Skeletal muscle tissue (tissue), 4 donors: Measurements from ENCODE around the gene RTN4RL1. TPM values are rescaled to one million over a fixed set of nuclear protein-coding genes. Genes with fewer than 3 reads are reported as not detected.

ENCODE experiments used
- H3K27ac ChIP-seq: one replicate; pipeline ENCODE4 v1.7.0; 2013; ENCODE audit warnings: mild to moderate bottlenecking, low read depth, low read length, inconsistent platforms
- H3K27me3 ChIP-seq, 3 donors: one replicate each; pipeline ENCODE4 v1.7.0; 2013; ENCODE audit warnings: low read length in 3 of 3; ENCODE audit not compliant: control insufficient read depth in 3 of 3, insufficient read depth in 3 of 3
- H3K36me3 ChIP-seq, 3 donors: one replicate each; pipeline ENCODE4 v1.7.0; 2013; ENCODE audit warnings: low read length in 3 of 3; ENCODE audit not compliant: control insufficient read depth in 3 of 3, insufficient read depth in 3 of 3
- H3K4me1 ChIP-seq, 3 donors: one replicate each; pipeline ENCODE4 v1.7.0; 2013; ENCODE audit warnings: low read length in 3 of 3, mild to moderate bottlenecking in 3 of 3; ENCODE audit not compliant: control insufficient read depth in 3 of 3, insufficient read depth in 3 of 3
- H3K4me3 ChIP-seq, 3 donors: one replicate each; pipeline ENCODE4 v1.7.0; 2013; ENCODE audit warnings: low read length in 3 of 3
- H3K9ac ChIP-seq, 3 donors: one replicate each; pipeline ENCODE4 v1.7.0; 2013; ENCODE audit warnings: low read length in 3 of 3, mild to moderate bottlenecking in 3 of 3, moderate library complexity in 2 of 3, low read depth in 1 of 3
- H3K9me3 ChIP-seq, 3 donors: one replicate each; pipeline ENCODE4 v1.7.0; 2013; ENCODE audit warnings: low read length in 3 of 3; ENCODE audit not compliant: control insufficient read depth in 3 of 3
- total RNA-seq: library from RNA; depleted of rRNA; stranded (reverse); fragments of >200 nt; gene quantifications from one replicate; pipeline ENCODE4 v1.2.3, GENCODE V29; 2014
- donor health status: Osteomylitis.

Gene RTN4RL1
- total RNA-seq, 1 donor from 2014 or later = 1.0 TPM

GRCh38 chr17:1975573-1975972 lies 49.6 kb downstream of the RTN4RL1 start:
- Histone ChIP-seq H3K9me3 (no peaks in the 10 kb centered on the region), H3K9ac (no peak overlapping the region), H3K36me3 (no peaks in the 10 kb centered on the region), H3K4me1 (peaks cover 7 to 17% (median 9%) of the 10 kb centered on the region in 3 donors), H3K27ac (no peak overlapping the region), H3K27me3 (peaks cover 10 to 29% (median 24%) of the 10 kb centered on the region in 3 donors), H3K4me3 (no peak overlapping the region)

- peak overlapping the region in 1 of 3 donors; percentile 41 for H3K4me3 ChIP-seq
- H3K4me1 ChIP-seq = peaks cover 13 to 22% (median 16%) of the 10 kb centered on the region in 3 donors
- no peak overlapping the region for H3K27ac ChIP-seq
- H3K27me3 ChIP-seq = peaks cover 5 to 24% (median 19%) of the 10 kb centered on the region in 3 donors
- no peak overlapping the region for H3K9ac ChIP-seq
- H3K9me3 ChIP-seq = no peaks in the 10 kb centered on the region
- no peaks in the 10 kb centered on the region for H3K36me3 ChIP-seq
Measured at GRCh38 chr17:1972487-1973160, 52.5 kb downstream of the RTN4RL1 start.

GRCh38 chr17:1970843-1971384 lies 54.2 kb downstream of the RTN4RL1 start:
- Histone ChIP-seq H3K4me1 (peaks cover 13 to 22% (median 18%) of the 10 kb centered on the region in 3 donors), H3K27ac (no peak overlapping the region), H3K27me3 (peaks cover 5 to 15% (median 6%) of the 10 kb centered on the region in 3 donors), H3K36me3 (no peaks in the 10 kb centered on the region), H3K9ac (no peak overlapping the region), H3K4me3 (no peak overlapping the region), H3K9me3 (no peaks in the 10 kb centered on the region)

GRCh38 chr17:1969712-1970111 lies 55.4 kb downstream of the RTN4RL1 start:
- Histone ChIP-seq H3K36me3 (no peaks in the 10 kb centered on the region), H3K9ac (no peak overlapping the region), H3K27me3 (peaks cover 2 to 15% (median 4%) of the 10 kb centered on the region in 3 donors)

GRCh38 chr17:1967213-1967612 lies 57.9 kb downstream of the RTN4RL1 start:
- no peak overlapping the region for H3K27ac ChIP-seq

More at GRCh38 chr17:1969712-1970111, 55.4 kb downstream of the RTN4RL1 start:
- H3K4me3 ChIP-seq = no peak overlapping the region
- H3K4me1 ChIP-seq = peaks cover 13 to 22% (median 18%) of the 10 kb centered on the region in 3 donors
- no peaks in the 10 kb centered on the region for H3K9me3 ChIP-seq
- H3K27ac ChIP-seq = no peak overlapping the region

GRCh38 chr17:1966274-1967086 lies 58.7 kb downstream of the RTN4RL1 start:
- Histone ChIP-seq H3K27ac (no peak overlapping the region), H3K9me3 (no peaks in the 10 kb centered on the region), H3K9ac (peak overlapping the region in 1 of 3 donors; percentile 33), H3K4me1 (peaks cover 7 to 12% (median 11%) of the 10 kb centered on the region in 3 donors), H3K36me3 (no peaks in the 10 kb centered on the region), H3K4me3 (no peak overlapping the region), H3K27me3 (peaks cover 0 to 15% (median 3%) of the 10 kb centered on the region in 3 donors)

More at GRCh38 chr17:1967213-1967612, 57.9 kb downstream of the RTN4RL1 start:
- peaks cover 7 to 12% (median 11%) of the 10 kb centered on the region in 3 donors for H3K4me1 ChIP-seq
- H3K27me3 ChIP-seq = peaks cover 0 to 15% (median 3%) of the 10 kb centered on the region in 3 donors
- no peak overlapping the region for H3K9ac ChIP-seq
- H3K9me3 ChIP-seq = no peaks in the 10 kb centered on the region
- H3K36me3 ChIP-seq = no peaks in the 10 kb centered on the region
- no peak overlapping the region for H3K4me3 ChIP-seq

- Histone ChIP-seq H3K4me1 (peaks cover 7 to 12% (median 11%) of the 10 kb centered on the region in 3 donors), H3K36me3 (no peaks in the 10 kb centered on the region), H3K27me3 (peaks cover 0 to 16% (median 3%) of the 10 kb centered on the region in 3 donors), H3K9me3 (no peaks in the 10 kb centered on the region), H3K27ac (no peak overlapping the region), H3K9ac (no peak overlapping the region), H3K4me3 (no peak overlapping the region)
Measured at GRCh38 chr17:1965556-1966273, 59.4 kb downstream of the RTN4RL1 start.

GRCh38 chr17:1963250-1963649 lies 61.9 kb downstream of the RTN4RL1 start:
- Histone ChIP-seq H3K4me1 (peaks cover 2 to 7% (median 4%) of the 10 kb centered on the region in 3 donors), H3K27ac (no peak overlapping the region), H3K36me3 (no peaks in the 10 kb centered on the region), H3K9me3 (no peaks in the 10 kb centered on the region), H3K9ac (no peak overlapping the region), H3K4me3 (no peak overlapping the region), H3K27me3 (peaks cover 0 to 11% (median 0%) of the 10 kb centered on the region in 3 donors)

GRCh38 chr17:1961189-1961588 lies 63.9 kb downstream of the RTN4RL1 start:
- Histone ChIP-seq H3K9me3 (no peaks in the 10 kb centered on the region), H3K9ac (no peak overlapping the region), H3K4me3 (no peak overlapping the region)

More at GRCh38 chr17:1961189-1961588, 63.9 kb downstream of the RTN4RL1 start:
- Histone ChIP-seq H3K4me1 (peaks cover 0 to 2% (median 0%) of the 10 kb centered on the region in 3 donors), H3K27ac (no peak overlapping the region), H3K36me3 (no peaks in the 10 kb centered on the region), H3K27me3 (peaks cover 0 to 4% (median 0%) of the 10 kb centered on the region in 3 donors)
